GM12878 (cell line): ENCODE results near the gene CHST14. TPM values are rescaled to one million over a fixed set of nuclear protein-coding genes. Genes with fewer than 3 reads are reported as not detected.

ENCODE experiments used
- ATAC-seq: fragments of 200-7000 bp; cut with Tn5 transposase; 3 replicates; pipeline ENCODE4 v1.9.1; 2020; ENCODE audit warnings: mild to moderate bottlenecking, moderate library complexity
- BruUV-seq: library from RNA; stranded (reverse); fragments of 400-500 nt; replicated peaks from 2 replicates; lab custom pipeline; 2021; lab: Mats Ljungman, UMichigan
- CTCF ChIA-PET: fragments of 300-600 bp; sonication (Branson Sonifier 250); formaldehyde crosslinking; extraction: SDS; loops from one replicate; lab custom pipeline; 2021; ENCODE audit warnings: inconsistent platforms; lab: Yijun Ruan, JAX
- POLR2A ChIA-PET: fragments of 350-600 bp; formaldehyde crosslinking; extraction: SDS; loops from one replicate; lab custom pipeline; 2021; ENCODE audit warnings: inconsistent platforms; lab: Charles Lee
- RAD21 ChIA-PET: fragments of 300-600 bp; sonication (Branson Sonifier 250); formaldehyde crosslinking; loops from one replicate; lab custom pipeline; 2023; ENCODE audit warnings: antibody characterized with exemption; ENCODE audit not compliant: unreplicated experiment; lab: Charles Lee
- SMC1A ChIA-PET: fragments of 300-600 bp; sonication (Branson Sonifier 250); formaldehyde crosslinking; loops from one replicate; lab custom pipeline; 2023; ENCODE audit not compliant: unreplicated experiment, uncharacterized antibody; lab: Charles Lee
- DNase-seq: peaks from one replicate; pipeline ENCODE4 v3.0.0-alpha.2; 2011; ENCODE audit warnings: low read depth, low spot score
- FAIRE-seq: peaks from 3 replicates; lab custom pipeline; 2011; peaks lifted over from hg19 to GRCh38; lab: Jason Lieb, UNC
- H2AFZ ChIP-seq: 2 replicates; pipeline ENCODE4 v1.6.0; 2011; ENCODE audit warnings: low read depth, low read length, control low read depth; ENCODE audit not compliant: control insufficient read depth
- H3K27ac ChIP-seq: 2 replicates; pipeline ENCODE4 v1.5.1; 2011; ENCODE audit warnings: control low read depth; ENCODE audit not compliant: control insufficient read depth, insufficient read depth
- H3K27me3 ChIP-seq, 2 experiments: replicated peaks in 1 of 2; 2 replicates each; pipeline versions ENCODE4 v1.6.0 to v1.6.1; 2011; ENCODE audit warnings: low read length in 1 of 2; ENCODE audit not compliant: control insufficient read depth in 2 of 2, insufficient read depth in 2 of 2
- H3K36me3 ChIP-seq, 2 experiments: 2 replicates each; pipeline ENCODE4 v1.5.1; 2011; ENCODE audit warnings: low read length in 1 of 2; ENCODE audit not compliant: control insufficient read depth in 2 of 2, insufficient read depth in 2 of 2
- H3K4me1 ChIP-seq: 2 replicates; pipeline ENCODE4 v1.6.1; 2011; ENCODE audit warnings: mild to moderate bottlenecking, low read length, moderate library complexity, mixed read lengths; ENCODE audit not compliant: control insufficient read depth, insufficient read depth
- H3K4me2 ChIP-seq: 2 replicates; pipeline ENCODE4 v1.6.0; 2011; ENCODE audit warnings: control low read depth; ENCODE audit not compliant: control insufficient read depth, insufficient read depth
- H3K4me3 ChIP-seq: fragments of 200-600 bp; sonication (generic); 2 replicates; pipeline ENCODE4 v1.5.1; 2016
- H3K79me2 ChIP-seq: 2 replicates; pipeline ENCODE4 v1.6.0; 2011; ENCODE audit warnings: low read length; ENCODE audit not compliant: control insufficient read depth, insufficient read depth
- H3K9ac ChIP-seq: 2 replicates; pipeline ENCODE4 v1.8.0; 2011; ENCODE audit warnings: low read length, control low read depth, mixed read lengths; ENCODE audit not compliant: control insufficient read depth, insufficient read depth
- H3K9me3 ChIP-seq: replicated peaks from 3 replicates; pipeline ENCODE4 v1.5.1; 2011; ENCODE audit warnings: mild to moderate bottlenecking, low read length; ENCODE audit not compliant: control insufficient read depth, insufficient read depth
- H4K20me1 ChIP-seq: 2 replicates; pipeline ENCODE4 v1.6.0; 2011; ENCODE audit not compliant: control insufficient read depth, insufficient read depth
- BCL11A ChIP-seq: IDR thresholded peaks from 2 replicates; pipeline ENCODE4 v1.6.1; 2011; ENCODE audit warnings: low read depth, low read length
- BMI1 ChIP-seq: fragments of 450-650 bp; IDR thresholded peaks from 2 replicates; pipeline ENCODE4 v1.6.1; 2016; ENCODE audit warnings: mild to moderate bottlenecking, moderate library complexity, borderline replicate concordance
- DPF2 ChIP-seq: fragments of 450-650 bp; IDR thresholded peaks from 2 replicates; pipeline ENCODE4 v1.6.1; 2017; ENCODE audit warnings: mild to moderate bottlenecking
- ELK1 ChIP-seq: IDR thresholded peaks from 2 replicates; pipeline ENCODE4 v1.6.1; 2012; ENCODE audit warnings: low read depth, low read length, improper control_type of control experiment
- EP300 ChIP-seq, 2 experiments: fragments of 150-350 bp in 1 of 2; IDR thresholded peaks; 2 replicates each; pipeline ENCODE4 v1.6.1; 2011 to 2012; ENCODE audit warnings: low read depth in 2 of 2, low read length in 2 of 2, borderline replicate concordance in 1 of 2, improper control_type of control experiment in 1 of 2, inconsistent platforms in 1 of 2; ENCODE audit not compliant: control insufficient read depth in 1 of 2
- IKZF1 ChIP-seq: fragments of 450-650 bp; conservative IDR thresholded peaks from 2 replicates; pipeline ENCODE4 v1.6.1; 2017; ENCODE audit warnings: antibody characterized with exemption, mild to moderate bottlenecking
- IKZF2 ChIP-seq, 2 experiments: fragments of 450-650 bp; IDR thresholded peaks; 2 replicates each; pipeline ENCODE4 v1.6.1; 2017; ENCODE audit warnings: mild to moderate bottlenecking in 2 of 2, moderate library complexity in 2 of 2
- JUNB ChIP-seq: IDR thresholded peaks from 2 replicates; pipeline ENCODE4 v1.6.1; 2016; ENCODE audit warnings: antibody characterized with exemption, mild to moderate bottlenecking
- MAX ChIP-seq: IDR thresholded peaks from 2 replicates; pipeline ENCODE4 v1.6.1; 2012; ENCODE audit warnings: low read depth, low read length, improper control_type of control experiment
- MEF2B ChIP-seq: fragments of 450-650 bp; IDR thresholded peaks from 2 replicates; pipeline ENCODE4 v1.6.1; 2018; ENCODE audit warnings: mild to moderate bottlenecking, moderate library complexity; ENCODE audit not compliant: partially characterized antibody, poor library complexity, severe bottlenecking
- NR2C1 ChIP-seq: fragments of 450-650 bp; IDR thresholded peaks from 2 replicates; pipeline ENCODE4 v1.6.1; 2017; ENCODE audit warnings: antibody characterized with exemption, mild to moderate bottlenecking, moderate library complexity
- NR2F1 ChIP-seq: fragments of 450-650 bp; conservative IDR thresholded peaks from 2 replicates; pipeline ENCODE4 v1.6.1; 2017; ENCODE audit warnings: mild to moderate bottlenecking
- RB1 ChIP-seq: fragments of 450-650 bp; formaldehyde crosslinking; IDR thresholded peaks from 2 replicates; pipeline ENCODE4 v1.6.1; 2017; ENCODE audit warnings: mild to moderate bottlenecking, borderline replicate concordance
- RELB ChIP-seq: fragments of 450-650 bp; IDR thresholded peaks from 2 replicates; pipeline ENCODE4 v1.6.1; 2017; ENCODE audit warnings: low read depth, mild to moderate bottlenecking, moderate library complexity
- STAT3 ChIP-seq: IDR thresholded peaks from 2 replicates; pipeline ENCODE4 v1.6.1; 2011; ENCODE audit warnings: low read depth, low read length, improper control_type of control experiment
- TCF12 ChIP-seq: IDR thresholded peaks from 2 replicates; pipeline ENCODE4 v1.6.1; 2011; ENCODE audit warnings: low read depth, mild to moderate bottlenecking, low read length
- ZNF24 ChIP-seq: fragments of 450-650 bp; IDR thresholded peaks from 2 replicates; pipeline ENCODE4 v1.6.1; 2017; ENCODE audit warnings: antibody characterized with exemption, mild to moderate bottlenecking
- ZZZ3 ChIP-seq: IDR thresholded peaks from 2 replicates; pipeline ENCODE4 v1.6.1; 2011; ENCODE audit warnings: low read depth; ENCODE audit not compliant: control insufficient read depth, insufficient read length
- WGBS: methylation state at CpG from one replicate; pipeline ENCODE4 v1.1.6; 2016; ENCODE audit warnings: low lambda C conversion rate; ENCODE audit not compliant: insufficient replicate concordance, insufficient coverage; ENCODE audit errors: missing lambda C conversion rate; 5-methylcytosine and 5-hydroxymethylcytosine counted together
- in situ Hi-C: fragments of 300-500 bp; cut with MboI; formaldehyde crosslinking; loops from 9 replicates; pipeline ENCODE4 v1.14.3; 2018; ENCODE audit warnings: mixed read lengths
- intact Hi-C: fragments of 100-400 bp; cut with micrococcal nuclease; formaldehyde crosslinking; loops from one replicate; pipeline ENCODE4 v1.14.2; 2022; ENCODE audit not compliant: unreplicated experiment
- polyA plus RNA-seq, 11 experiments: library from polyadenylated mRNA; depleted of rRNA in 4 of 11; unstranded in 6 of 11; stranded (reverse) in 5 of 11; fragments of >200 nt; fragmentation: Nextera tagmentation in 4 of 11; fragmentation: Illumina TruSeq in 1 of 11; extraction: Ambion mirVana in 4 of 11; extraction: Trizol in 1 of 11; gene quantifications; 1 replicate in 1 of 11; 2 replicates in 10 of 11; pipeline versions ENCODE4 v1.2.1 to v1.2.3, GENCODE V29; 2011 to 2016; ENCODE audit warnings: inconsistent platforms in 2 of 11, missing spikeins in 2 of 11, low read depth in 1 of 11
- total RNA-seq, 4 experiments: library from RNA; depleted of rRNA in 3 of 4; stranded (reverse); fragments of >200 nt in 3 of 4; fragmentation: Illumina TruSeq in 1 of 4; extraction: Trizol in 1 of 4; gene quantifications; 2 replicates each; pipeline versions ENCODE4 v1.2.1 to v1.2.3, GENCODE V29; 2013 to 2021

The CHST14 gene
- total and polyA plus RNA-seq, 10 of the 15 experiments (the other 5 are each of a cell fraction or from before 2014, with no cell fraction given) = 1.3 to 12.8 (median 6.2) TPM

GRCh38 chr15:40469776-40470390 lies 901 bp upstream of the CHST14 start (continued):
- TF ChIP-seq RELB = no peak

GRCh38 chr15:40471105-40471807 lies 472 bp downstream of the CHST14 start:
- Histone ChIP-seq H3K27ac (peak overlapping the region; percentile 70), H2AFZ (peak overlapping the region; percentile 81), H3K9ac (peak overlapping the region; percentile 77), H3K79me2 (peaks cover 9% of the 10 kb centered on the region), H3K4me2 (peak overlapping the region; percentile 94), H3K4me3 (peak overlapping the region; percentile 85), H3K4me1 (peaks cover 8% of the 10 kb centered on the region), H3K36me3 (peaks cover 0 to 5% of the 10 kb centered on the region in 2 experiments; a peak in 1 of 4 replicates), H3K27me3 (no peaks in the 10 kb centered on the region), H3K9me3 (no peaks in the 10 kb centered on the region), H4K20me1 (no peaks in the 10 kb centered on the region)
- peak; percentile 61 for ATAC-seq
- no TSS peak for BruUV-seq
- WGBS = under 1% methylated on average over 21 of the region's 60 CpGs
- in situ Hi-C loops = no loop called here
- no peak for FAIRE-seq
- DNase-seq = no peak
- CTCF ChIA-PET = no interaction called here
- RAD21 ChIA-PET = no interaction called here
- POLR2A ChIA-PET = interaction anchor here (1.3 kb wide), 1 partner anchor 29 kb away, joined by 4 read pairs; no protein-coding TSS in a partner anchor
- SMC1A ChIA-PET = no interaction called here
- intact Hi-C loops = no loop called here
- TF ChIP-seq TCF12 (no peak), EP300 (IDR thresholded peaks at IDR 0.05; ENCODE audit: borderline replicate concordance in 1 of 2, control insufficient read depth in 1 of 2, low read depth in 2 of 2, low read length in 2 of 2) (no peak), BMI1 (no peak), ELK1 (no peak), IKZF2 (IDR thresholded peaks at IDR 0.05) (no peak), ZZZ3 (no peak), MAX (no peak), RB1 (no peak), MEF2B (peak; percentile 42), JUNB (no peak), BCL11A (0 out of 2 replicates have a peak, but pooled peaks have one; percentile 4), ZNF24 (no peak), NR2C1 (no peak), NR2F1 (0 out of 2 replicates have a peak, but pooled peaks have one; percentile 36), DPF2 (peak; percentile 53; the same call in 1 of the 2 replicates), IKZF1 (0 out of 2 replicates have a peak, but pooled peaks have one; percentile 51), STAT3 (no peak)
